ENCODE data around the gene RPUSD3.

RPUSD3 gene

GRCh38 chr3:9797196-9797945 lies 46.4 kb downstream of the RPUSD3 start:
- no peak for DNase-seq

GRCh38 chr3:9795207-9795606 lies 48.6 kb downstream of the RPUSD3 start:
- DNase-seq = no peak

- no peak for DNase-seq
Measured at GRCh38 chr3:9794400-9794799, 49.4 kb downstream of the RPUSD3 start.

- DNase-seq = no peak
Measured at GRCh38 chr3:9793161-9793781, 50.5 kb downstream of the RPUSD3 start.

- peak; percentile 73 for DNase-seq
Measured at GRCh38 chr3:9792405-9793160, 51.2 kb downstream of the RPUSD3 start, which contains the start of the genes ARPC4 and TADA3. ARPC4 (plus strand) TSS chr3:9793082; CDS start chr3:9793122, 40 bp downstream. TADA3 (minus strand) TSS chr3:9792473; CDS start chr3:9791466, 1,007 bp downstream.

GRCh38 chr3:9791790-9792404 lies 51.9 kb downstream of the RPUSD3 start:
- DNase-seq = no peak

GRCh38 chr3:9791127-9791526 lies 52.7 kb downstream of the RPUSD3 start:
- no peak for DNase-seq

Measured in NCI-H510A (cell line).